ENCODE measurements around the gene REELD1.

The REELD1 gene

GRCh38 chr4:146271466-146271865, 57.1 kb downstream of the REELD1 start:
- no peak for DNase-seq

- DNase-seq = no peak
These were observed 59.0 kb downstream of the REELD1 start for GRCh38 chr4:146273204-146273901.

GRCh38 chr4:146274774-146275173, 60.4 kb downstream of the REELD1 start:
- no peak for DNase-seq

- DNase-seq = no peak
These were observed 61.0 kb downstream of the REELD1 start for GRCh38 chr4:146275370-146275769.

GRCh38 chr4:146278986-146279385, 64.6 kb downstream of the REELD1 start:
- no peak for DNase-seq
